Colon (tissue), 2 donors: ENCODE data around the gene SAMMSON.

ENCODE experiments used
- FAIRE-seq: peaks from 2 replicates; lab custom pipeline; 2012; peaks lifted over from hg19 to GRCh38; lab: Jason Lieb, UNC
- donor health status: control.
- donor health status: control.

The SAMMSON gene

DNA sequence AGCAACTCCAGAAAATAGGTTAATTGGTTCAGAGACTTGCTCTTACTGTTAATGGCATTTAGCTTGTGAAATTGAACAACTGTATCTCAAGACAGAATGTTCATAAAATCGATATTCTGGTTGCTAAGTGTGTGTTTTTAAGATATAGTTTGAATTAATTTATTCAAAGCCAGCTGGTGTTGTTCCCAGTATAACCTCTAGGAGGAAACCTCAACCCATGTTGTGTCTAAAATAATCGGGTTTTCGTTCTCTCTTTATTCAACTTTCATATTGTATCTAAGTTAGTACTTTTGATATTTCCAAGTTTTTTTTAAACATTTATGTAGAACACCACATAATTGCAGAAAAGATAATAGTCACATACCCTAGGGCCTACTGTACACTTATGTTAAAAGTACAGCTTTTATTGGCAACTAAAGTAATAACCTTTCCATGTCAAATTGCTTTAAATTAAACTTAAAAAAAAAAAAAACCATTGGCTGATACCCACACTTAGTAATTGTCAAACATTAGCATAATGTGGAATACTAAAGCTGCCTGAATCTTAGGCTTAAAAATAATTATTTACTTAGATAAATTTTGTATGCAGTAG, 90.9 kb downstream of the SAMMSON start:
- no peak for FAIRE-seq

DNA sequence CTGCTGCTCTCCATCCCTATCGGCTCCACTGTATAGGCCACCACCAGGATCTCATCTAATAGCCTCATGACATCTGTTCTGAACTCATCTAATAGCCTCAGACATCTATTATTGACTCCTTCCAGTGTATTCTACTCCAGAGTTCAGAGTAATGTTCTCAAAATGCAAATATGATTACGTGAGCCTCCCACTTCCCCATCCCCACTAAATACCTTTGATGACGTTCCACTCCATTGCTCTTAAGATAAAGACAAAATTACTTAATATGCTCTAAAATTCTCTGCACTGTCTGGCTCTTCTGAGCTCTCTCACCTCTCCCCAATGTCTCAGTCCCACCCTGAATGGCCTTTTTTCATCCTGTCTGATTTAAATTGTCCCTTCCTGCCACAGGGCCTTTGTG, 94.7 kb downstream of the SAMMSON start:
- no peak for FAIRE-seq

DNA sequence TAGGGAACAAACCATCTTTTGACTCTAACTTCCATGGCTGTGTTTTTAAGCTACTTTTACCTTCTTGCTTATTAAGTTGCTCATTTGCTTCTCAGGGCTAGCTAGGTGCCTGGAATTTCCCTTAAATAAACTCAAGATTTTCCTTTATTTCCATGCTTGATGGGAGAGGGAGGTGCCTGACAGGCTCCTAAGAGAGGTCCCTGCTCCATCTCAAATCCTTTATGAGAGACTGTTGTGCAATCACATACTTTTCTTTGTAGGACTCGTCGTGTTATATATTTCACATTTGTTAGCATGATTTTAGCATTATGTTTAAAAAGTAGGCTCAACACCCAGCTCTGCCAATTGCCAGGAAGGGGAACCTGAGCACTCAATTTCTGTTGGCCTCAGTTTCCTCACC, 95.7 kb downstream of the SAMMSON start:
- FAIRE-seq: no peak

DNA sequence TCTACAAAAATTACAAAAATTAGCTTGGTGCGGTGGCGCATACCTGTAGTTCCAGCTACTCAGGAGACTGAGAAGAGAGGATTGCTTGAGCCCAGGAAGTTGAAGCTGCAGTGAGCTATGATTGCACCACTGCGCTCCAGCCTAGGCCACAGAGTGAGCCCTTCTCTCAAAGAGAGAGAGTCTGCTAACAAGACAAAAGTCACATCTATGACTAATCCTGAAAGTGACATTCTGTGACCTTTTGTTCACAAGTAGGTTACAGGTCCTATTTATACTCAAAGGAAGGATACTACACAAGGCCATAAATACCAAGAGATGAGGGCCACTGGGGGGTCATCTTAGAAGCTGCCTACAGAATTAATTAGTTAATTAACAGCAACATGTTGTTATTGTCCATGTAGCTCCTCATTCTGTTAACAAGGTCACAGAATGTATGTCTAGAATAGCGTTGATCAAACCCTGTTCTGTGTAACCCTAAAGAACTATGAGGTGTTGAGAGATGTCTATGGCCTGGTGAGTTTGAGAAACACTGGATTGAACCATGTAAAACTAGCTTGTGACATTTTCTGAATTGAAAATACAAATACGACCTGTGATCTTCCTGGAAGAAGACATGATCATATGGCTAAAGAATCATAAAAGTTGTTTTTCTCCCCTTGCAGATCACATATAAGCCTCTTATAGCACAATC, 97.0 kb downstream of the SAMMSON start:
- no peak for FAIRE-seq

DNA sequence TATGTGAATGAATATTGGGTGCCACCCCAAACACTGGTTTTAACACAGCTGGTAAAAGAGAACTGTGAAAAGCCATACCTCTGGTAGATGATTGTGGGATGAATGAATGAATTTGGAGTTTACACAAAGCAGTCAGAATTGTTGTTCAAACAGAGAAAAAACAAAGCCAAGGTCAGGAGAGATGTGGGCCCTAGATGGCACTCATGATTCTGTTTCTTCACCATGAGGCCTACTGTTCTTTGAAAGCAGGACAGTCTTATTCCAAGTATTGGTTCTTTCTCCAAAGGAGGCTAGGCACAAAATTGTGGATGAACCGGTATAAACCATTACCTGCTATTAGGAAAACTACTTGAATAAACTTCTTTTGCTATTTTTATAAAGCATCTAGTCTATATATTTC, 97.6 kb downstream of the SAMMSON start:
- no peak for FAIRE-seq

DNA sequence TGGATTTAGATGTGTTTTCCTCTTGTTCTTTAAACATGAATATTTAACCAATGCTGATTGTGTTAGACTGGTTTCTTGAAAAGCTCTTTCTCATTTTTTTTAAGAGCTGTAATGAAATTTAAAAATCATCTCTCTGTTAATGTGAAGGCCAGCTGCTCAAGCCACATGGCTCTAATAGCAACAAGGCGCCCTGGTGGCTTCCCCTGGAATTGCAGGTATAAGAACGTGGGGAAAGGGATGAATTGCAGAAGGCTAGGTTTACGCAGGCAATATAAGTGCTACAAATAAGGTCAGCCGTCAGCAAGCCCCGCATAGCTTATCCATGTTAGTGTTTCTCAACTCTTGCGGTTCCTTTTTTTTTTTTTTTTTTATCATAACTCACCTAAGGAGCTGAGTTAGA, 108.5 kb downstream of the SAMMSON start:
- no peak for FAIRE-seq

DNA sequence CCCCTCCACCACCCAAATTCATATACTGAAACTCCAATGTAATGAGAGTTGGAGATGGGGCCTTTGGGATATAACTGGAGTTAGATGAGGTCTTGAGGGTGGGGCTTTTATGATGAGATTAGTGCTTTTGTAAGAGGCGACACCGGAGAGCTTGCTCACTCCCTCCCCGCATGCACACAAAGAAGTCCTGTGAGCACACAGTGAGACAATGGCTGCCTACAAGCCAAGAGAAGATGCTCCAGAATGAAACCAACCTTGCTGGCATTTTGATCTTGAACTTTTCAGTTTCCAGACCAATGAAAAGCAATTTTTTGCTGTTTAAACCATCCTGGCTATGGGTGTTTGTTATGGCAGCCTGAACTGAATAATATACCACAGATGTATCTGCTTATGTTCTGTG, 109.0 kb downstream of the SAMMSON start:
- no peak for FAIRE-seq

DNA sequence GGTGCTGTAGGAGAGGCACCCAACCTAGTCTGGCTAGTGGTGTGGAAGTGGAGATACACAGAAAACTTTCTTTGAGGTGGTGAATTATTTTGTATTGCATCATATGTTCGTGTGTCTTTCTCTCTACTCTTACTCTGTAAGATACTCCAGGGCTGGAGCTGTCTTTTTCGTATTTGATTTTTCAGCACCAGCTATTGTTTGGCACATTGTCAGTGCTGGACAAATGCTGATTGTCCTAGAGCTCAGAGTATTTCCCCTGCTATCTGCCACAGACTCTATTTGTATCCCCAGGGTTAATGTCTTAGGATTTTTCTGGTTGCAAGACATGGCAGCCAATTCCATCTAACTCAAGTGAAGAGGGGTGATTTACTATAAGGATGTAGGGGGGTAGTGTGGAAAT, 110.5 kb downstream of the SAMMSON start:
- no peak for FAIRE-seq

DNA sequence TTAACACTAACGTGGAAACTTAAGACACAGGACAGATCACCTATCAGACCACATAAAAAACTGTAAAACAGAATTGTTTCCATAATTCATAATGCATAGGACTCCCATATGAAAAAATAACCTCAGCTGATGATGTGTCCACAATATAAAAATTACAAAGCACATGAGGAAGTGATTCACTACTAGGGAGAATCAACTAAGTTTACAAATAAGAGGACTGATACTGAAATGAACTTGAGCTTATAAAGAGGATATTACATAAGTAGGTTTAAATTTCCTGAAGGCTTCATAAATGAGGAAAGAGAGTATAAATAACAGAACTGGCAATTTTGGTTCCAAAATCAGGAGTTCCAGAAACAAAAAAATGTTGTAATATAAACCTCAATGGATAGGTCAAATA, 111.9 kb downstream of the SAMMSON start:
- FAIRE-seq: no peak

DNA sequence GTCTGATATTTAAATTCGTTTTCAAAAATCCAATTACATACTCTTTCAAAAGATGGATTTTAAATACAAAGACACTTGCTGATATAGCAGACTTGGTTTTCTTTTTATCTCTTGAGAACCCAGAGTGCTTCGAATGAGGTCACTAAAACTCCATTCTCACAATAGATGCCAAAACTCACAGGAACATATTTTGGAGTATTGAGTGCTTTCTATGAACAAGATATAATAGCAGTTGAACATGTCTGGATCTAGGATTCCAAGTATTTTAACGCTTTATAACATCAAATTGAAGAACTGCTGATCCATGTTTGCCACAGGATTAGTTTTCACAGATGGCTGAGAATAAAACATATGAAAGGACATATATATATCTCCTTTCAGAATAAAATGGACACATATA, 113.2 kb downstream of the SAMMSON start:
- FAIRE-seq: no peak

DNA sequence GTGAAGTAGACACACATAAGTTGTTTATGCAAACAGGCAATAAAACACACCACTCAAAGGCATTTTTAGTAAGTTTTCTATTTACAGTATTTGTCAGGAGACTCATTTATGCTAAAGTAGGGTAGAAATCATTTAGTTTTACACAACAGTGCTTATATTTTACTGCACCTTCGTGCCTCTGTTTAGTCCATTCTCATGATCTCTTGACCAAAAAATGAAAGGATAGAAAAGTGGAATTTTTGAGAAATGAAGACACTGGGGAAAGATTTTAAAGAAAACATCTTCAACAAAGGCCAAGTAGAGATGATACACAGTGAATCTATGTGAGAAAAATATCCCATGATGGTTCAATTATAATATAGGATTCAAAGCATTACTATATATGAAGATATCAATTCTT, 114.9 kb downstream of the SAMMSON start:
- FAIRE-seq: no peak

DNA sequence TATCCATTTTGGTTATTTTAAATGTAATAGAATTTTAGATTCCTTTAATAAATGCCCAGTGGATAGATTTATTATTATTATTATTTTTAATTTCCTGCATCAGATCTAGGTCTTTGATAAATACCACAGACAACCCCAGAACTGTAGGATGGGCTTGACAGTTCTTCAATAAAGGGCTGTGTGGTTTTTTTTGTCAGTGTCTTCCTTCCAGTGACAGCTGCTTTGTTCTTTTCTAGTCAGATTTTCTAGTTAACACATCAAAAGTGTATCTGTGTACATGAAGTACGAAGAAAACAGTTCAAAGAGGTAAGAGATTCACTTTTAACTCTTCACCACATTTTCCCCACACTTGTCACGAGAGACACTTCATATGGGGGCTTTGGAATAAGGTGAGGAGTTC, 120.3 kb downstream of the SAMMSON start:
- no peak for FAIRE-seq
